HCT116 (cell line): ENCODE results near the gene GALM. TPM values are rescaled to one million over a fixed set of nuclear protein-coding genes. Genes with fewer than 3 reads are reported as not detected.
"Not testable (repeated sequence)": the region's sequence is repeated elsewhere in the genome, so short reads cannot be mapped to it uniquely, and the experiment has no call there.

Source experiments
- ATAC-seq: fragments of 200-7000 bp; cut with Tn5 transposase; 2 replicates; pipeline ENCODE4 v1.9.1; 2020; ENCODE audit warnings: mild to moderate bottlenecking, moderate library complexity
- BruUV-seq: library from RNA; stranded (reverse); fragments of 400-500 nt; replicated peaks from 2 replicates; lab custom pipeline; 2021; lab: Mats Ljungman, UMichigan
- CTCF ChIA-PET: fragments of 300-600 bp; sonication (Branson Sonifier 250); formaldehyde crosslinking; loops from one replicate; lab custom pipeline; 2021; ENCODE audit warnings: antibody characterized with exemption; lab: Charles Lee
- POLR2A ChIA-PET: fragments of 300-600, 350-600 bp; sonication (Branson Sonifier 250); formaldehyde crosslinking; loops from one replicate; lab custom pipeline; 2021; ENCODE audit warnings: antibody characterized with exemption; lab: Charles Lee
- RAD21 ChIA-PET, 2 experiments: fragments of 300-600 bp; sonication (Branson Sonifier 250); formaldehyde crosslinking; loops; one replicate each; lab custom pipeline; 2023; ENCODE audit warnings: low total read pairs in 2 of 2; ENCODE audit not compliant: uncharacterized antibody in 2 of 2, unreplicated experiment in 2 of 2, low non-redundant PET in 1 of 2; lab: Charles Lee
- DNase-seq: peaks from one replicate; pipeline ENCODE4 v3.0.0-alpha.2; 2010; ENCODE audit warnings: low read depth, low spot score
- H2AFZ ChIP-seq: fragments of 200-600 bp; shearing (Covaris generic), sonication (generic); 2 replicates; pipeline ENCODE4 v1.6.1; 2017; ENCODE audit warnings: low read depth, mixed run types, mixed read lengths, antibody characterized with exemption, low read length; ENCODE audit not compliant: poor library complexity, severe bottlenecking
- H3K27ac ChIP-seq: 2 replicates; pipeline ENCODE4 v1.5.1; 2012; ENCODE audit warnings: low read depth, low read length
- H3K27me3 ChIP-seq: fragments of 200-600 bp; sonication (generic); 2 replicates; pipeline ENCODE4 v1.6.1; 2016; ENCODE audit warnings: mixed run types, low read length, mixed read lengths; ENCODE audit not compliant: insufficient read depth
- H3K36me3 ChIP-seq, 2 experiments: fragments of 200-500 bp in 1 of 2; fragments of 200-600 bp in 1 of 2; sonication (Bioruptor generic) in 1 of 2; sonication (generic) in 1 of 2; 2 replicates each; pipeline versions ENCODE4 v1.5.1 to v1.6.1; 2014 to 2016; ENCODE audit warnings: low read length in 2 of 2, inconsistent platforms in 1 of 2, mixed read lengths in 1 of 2, mixed run types in 1 of 2; ENCODE audit not compliant: insufficient read depth in 2 of 2, control insufficient read depth in 1 of 2
- H3K4me1 ChIP-seq, 2 experiments: fragments of 200-600 bp in 1 of 2; sonication (generic) in 1 of 2; 2 replicates each; pipeline versions ENCODE4 v1.5.1 to v1.6.1; 2012 to 2017; ENCODE audit warnings: low read length in 2 of 2, inconsistent platforms in 1 of 2, mild to moderate bottlenecking in 1 of 2, mixed read lengths in 1 of 2, mixed run types in 1 of 2, moderate library complexity in 1 of 2; ENCODE audit not compliant: insufficient read depth in 2 of 2, control insufficient read depth in 1 of 2
- H3K4me2 ChIP-seq: fragments of 200-600 bp; sonication (generic); 2 replicates; pipeline ENCODE4 v1.6.1; 2017; ENCODE audit warnings: mixed run types, low read length, mixed read lengths
- H3K4me3 ChIP-seq, 2 experiments: fragments of 200-600 bp in 1 of 2; sonication (generic) in 1 of 2; replicated peaks in 1 of 2; 2 replicates each; pipeline ENCODE4 v1.5.1; 2011 to 2016; ENCODE audit warnings: low read length in 2 of 2, control low read depth in 1 of 2, low read depth in 1 of 2, mild to moderate bottlenecking in 1 of 2, mixed read lengths in 1 of 2, mixed run types in 1 of 2
- H3K79me2 ChIP-seq: fragments of 200-600 bp; sonication (generic); 2 replicates; pipeline ENCODE4 v1.6.1; 2017; ENCODE audit warnings: mild to moderate bottlenecking, mixed run types, low read length, moderate library complexity, mixed read lengths; ENCODE audit not compliant: insufficient read depth
- H3K9ac ChIP-seq: fragments of 200-600 bp; sonication (generic); 2 replicates; pipeline ENCODE4 v1.6.1; 2016; ENCODE audit warnings: low read length, mixed read lengths
- H3K9me2 ChIP-seq: fragments of 200-600 bp; sonication (generic), shearing (Covaris generic); 2 replicates; pipeline ENCODE4 v1.6.1; 2017; ENCODE audit warnings: mixed run types, mild to moderate bottlenecking, moderate library complexity; ENCODE audit not compliant: insufficient read depth
- H3K9me3 ChIP-seq, 2 experiments: fragments of 200-500 bp in 1 of 2; fragments of 200-600 bp in 1 of 2; sonication (Bioruptor generic) in 1 of 2; sonication (generic) in 1 of 2; 2 replicates each; pipeline ENCODE4 v1.6.1; 2014 to 2017; ENCODE audit warnings: low read length in 2 of 2, mixed read lengths in 2 of 2, inconsistent platforms in 1 of 2, low read depth in 1 of 2, mild to moderate bottlenecking in 1 of 2, mixed run types in 1 of 2, moderate library complexity in 1 of 2; ENCODE audit not compliant: control insufficient read depth in 1 of 2, insufficient read depth in 1 of 2
- H4K20me1 ChIP-seq: fragments of 200-600 bp; sonication (generic), shearing (Covaris generic); 2 replicates; pipeline ENCODE4 v1.6.1; 2017; ENCODE audit warnings: mixed run types, mild to moderate bottlenecking, moderate library complexity; ENCODE audit not compliant: insufficient read depth
- ATF3 ChIP-seq: IDR thresholded peaks from 2 replicates; pipeline ENCODE4 v1.6.1; 2012
- CBX3 ChIP-seq: IDR thresholded peaks from 2 replicates; pipeline ENCODE4 v1.6.1; 2012; ENCODE audit warnings: low read depth
- CTCF ChIP-seq, 3 experiments: fragments of 200-600 bp in 1 of 3; sonication (generic) in 1 of 3; IDR thresholded peaks in 2 of 3; conservative IDR thresholded peaks in 1 of 3; 2 replicates each; pipeline ENCODE4 v1.5.1; 2012 to 2017; ENCODE audit warnings: low read depth in 2 of 3, low read length in 2 of 3, antibody characterized with exemption in 1 of 3, borderline replicate concordance in 1 of 3, control low read depth in 1 of 3, mild to moderate bottlenecking in 1 of 3, mixed read lengths in 1 of 3, mixed run types in 1 of 3, moderate library complexity in 1 of 3; ENCODE audit not compliant: insufficient read depth in 1 of 3
- EZH2 ChIP-seq: fragments of 200-600 bp; sonication (generic); IDR thresholded peaks from 2 replicates; pipeline ENCODE4 v1.6.1; 2017; ENCODE audit warnings: antibody characterized with exemption, mixed run types
- FOSL1 ChIP-seq: IDR thresholded peaks from 2 replicates; pipeline ENCODE4 v1.6.1; 2012; ENCODE audit warnings: low read depth
- MAX ChIP-seq: IDR thresholded peaks from 2 replicates; pipeline ENCODE4 v1.6.1; 2012
- SIN3A ChIP-seq: IDR thresholded peaks from 2 replicates; pipeline ENCODE4 v1.6.1; 2012; ENCODE audit warnings: low read depth
- TCF7L2 ChIP-seq: IDR thresholded peaks from 2 replicates; pipeline ENCODE4 v1.7.0; 2011; ENCODE audit warnings: borderline replicate concordance, inconsistent platforms; ENCODE audit not compliant: insufficient read depth, insufficient read length; ENCODE audit errors: extremely low read depth
- ZBTB33 ChIP-seq: IDR thresholded peaks from 2 replicates; pipeline ENCODE4 v1.6.1; 2011; ENCODE audit warnings: mild to moderate bottlenecking, low read length, moderate library complexity; ENCODE audit not compliant: insufficient replicate concordance; ENCODE audit errors: extremely low read depth
- intact Hi-C: fragments of 100-400 bp; cut with micrococcal nuclease; formaldehyde crosslinking; loops from 2 replicates; pipeline ENCODE4 v1.10.0; 2022
- total RNA-seq: library from RNA; stranded (reverse); gene quantifications from one replicate; pipeline ENCODE4 v1.2.1, GENCODE V29; 2021; ENCODE audit not compliant: unreplicated experiment

GALM gene
- total RNA-seq, 1 experiment from 2014 or later = 10.2 TPM

DNA sequence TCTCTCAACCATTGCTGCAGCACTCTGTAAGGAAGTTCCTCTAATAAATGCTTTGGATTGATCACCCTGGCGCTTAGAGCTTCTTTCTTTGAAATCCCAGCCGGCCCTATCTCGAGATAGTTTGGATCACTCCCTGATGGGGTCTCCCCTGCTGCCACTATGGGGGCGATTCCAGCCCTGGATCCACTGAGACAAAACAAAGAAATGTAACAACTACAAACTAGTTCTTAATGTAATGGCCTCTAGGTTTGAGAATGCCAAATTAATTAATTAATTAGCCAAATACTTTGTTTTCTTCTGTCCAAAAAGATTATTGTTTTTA lies 70.0 kb downstream of the GALM start (continued):
- TF ChIP-seq CTCF (IDR thresholded peaks at IDR 0.05 in 2 of 3, conservative IDR thresholded peaks at IDR 0.05 in 1 of 3; ENCODE audit: borderline replicate concordance in 1 of 3, insufficient read depth in 1 of 3, low read depth in 2 of 3, low read length in 2 of 3) (no peak), MAX (no peak)

DNA sequence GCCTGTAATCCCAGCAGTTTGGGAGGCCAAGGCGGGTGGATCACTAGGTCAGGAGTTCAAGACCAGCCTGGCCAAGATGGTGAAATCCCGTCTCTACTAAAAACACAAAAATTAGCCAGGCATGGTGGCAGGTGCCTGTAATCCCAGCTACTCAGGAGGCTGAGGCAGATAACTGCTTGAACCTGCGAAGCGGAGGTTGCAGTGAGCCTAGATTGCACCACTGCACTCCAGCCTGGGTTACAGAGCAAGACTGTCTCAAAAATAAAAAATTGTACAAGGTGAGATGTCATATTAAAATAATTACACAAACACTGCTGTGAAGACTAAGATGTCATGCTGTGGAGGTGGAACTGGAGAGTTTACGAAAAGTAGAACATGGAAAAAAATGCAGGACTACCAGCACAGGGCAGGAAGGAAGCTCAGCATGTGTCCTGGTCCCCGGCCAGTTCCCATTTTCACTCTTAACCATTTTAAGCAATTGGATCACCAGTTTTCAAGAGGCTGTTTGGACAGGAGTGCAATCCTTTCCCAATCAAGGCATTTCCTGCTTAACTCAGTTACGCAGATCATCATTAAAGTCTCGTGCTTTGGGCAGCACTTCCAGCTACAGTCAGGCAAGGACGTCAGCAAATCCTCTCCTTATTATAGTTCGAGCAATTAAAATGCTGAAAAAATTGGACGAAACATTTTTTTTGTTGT lies 71.2 kb downstream of the GALM start:
- not testable (repeated sequence) for ATAC-seq, H2AFZ ChIP-seq, BruUV-seq

GRCh38 chr2:38737925-38738324 lies 72.0 kb downstream of the GALM start:
- Histone ChIP-seq H3K79me2 (peaks cover 48% of the 10 kb centered on the region), H3K4me1 (no peaks in the 10 kb centered on the region), H3K27ac (no peak overlapping the region), H3K4me3 (no peak overlapping the region), H3K9me2 (no peaks in the 10 kb centered on the region), H3K36me3 (peaks cover 4 to 22% of the 10 kb centered on the region in 2 experiments; a peak in 3 of 4 replicates), H3K9ac (no peak overlapping the region), H3K9me3 (no peaks in the 10 kb centered on the region), H3K27me3 (no peaks in the 10 kb centered on the region), H4K20me1 (peaks cover 10% of the 10 kb centered on the region; the same call in 1 of the 2 replicates), H3K4me2 (no peak overlapping the region), H2AFZ (no peak overlapping the region)
- ChIA-PET CTCF (interaction anchor here (1.8 kb wide), 1 partner anchor 156 kb away, joined by 3 read pairs; no protein-coding TSS in a partner anchor), POLR2A (no interaction called here), RAD21 (no interaction called here)
- no peak for DNase-seq
- intact Hi-C loops = no loop called here
- no TSS peak for BruUV-seq
- ATAC-seq = no peak
- TF ChIP-seq CBX3 (no peak), FOSL1 (no peak), SIN3A (no peak), TCF7L2 (no peak), ZBTB33 (no peak), EZH2 (no peak), ATF3 (no peak)

More for the DNA sequence above, 71.2 kb downstream of the GALM start:
- H3K4me2 ChIP-seq, DNase-seq, H3K9me3 ChIP-seq, H3K9ac ChIP-seq, RAD21 ChIA-PET, H3K9me2 ChIP-seq, H3K27ac ChIP-seq, H3K27me3 ChIP-seq, H4K20me1 ChIP-seq, H3K4me3 ChIP-seq, intact Hi-C loops, H3K4me1 ChIP-seq, POLR2A ChIA-PET: not testable (repeated sequence)
- H3K79me2 ChIP-seq = peaks cover 41% of the 10 kb centered on the region
- peaks cover 3 to 22% of the 10 kb centered on the region in 2 experiments; a peak in 3 of 4 replicates for H3K36me3 ChIP-seq
- CTCF ChIA-PET = interaction anchor here (1.8 kb wide), 1 partner anchor 155 kb away, joined by 3 read pairs; no protein-coding TSS in a partner anchor
